AG04449 (cell line): ENCODE data around the gene SIRPB1.

Experiments
- CTCF ChIA-PET: fragments of 350-600 bp; formaldehyde crosslinking; extraction: SDS; loops from one replicate; lab custom pipeline; 2021; ENCODE audit warnings: antibody characterized with exemption; lab: Yijun Ruan, JAX
- POLR2A ChIA-PET: fragments of 400-600, 350-600 bp; formaldehyde crosslinking; extraction: SDS; loops from one replicate; lab custom pipeline; 2020; ENCODE audit warnings: antibody characterized with exemption, inconsistent platforms; lab: Yijun Ruan, JAX
- DNase-seq: peaks from one replicate; pipeline ENCODE4 v3.0.0-alpha.2; 2010; ENCODE audit warnings: low read depth, low spot score
- H3K4me3 ChIP-seq: 2 replicates; pipeline ENCODE4 v1.5.1; 2011; ENCODE audit warnings: low read depth, mild to moderate bottlenecking, control low read depth, low read length
- CTCF ChIP-seq: IDR thresholded peaks from one replicate; pipeline ENCODE4 v1.5.1; 2011; ENCODE audit warnings: mild to moderate bottlenecking, moderate library complexity, low read length, control low read depth, inconsistent platforms; ENCODE audit not compliant: insufficient read depth; ENCODE audit errors: missing control alignments

The SIRPB1 gene

GRCh38 chr20:1619861-1620444, at the start of gene SIRPB1:
SIRPB1 (minus strand) TSS chr20:1620009; CDS start chr20:1619944, 65 bp downstream.
- no peak for DNase-seq
- H3K4me3 ChIP-seq = no peak within 1 kb of the TSS
- CTCF ChIA-PET = no interaction called here
- POLR2A ChIA-PET = no interaction called here
- TF ChIP-seq CTCF = no peak

- no peak overlapping the region for H3K4me3 ChIP-seq
- no peak for TF ChIP-seq CTCF
- ChIA-PET POLR2A (no interaction called here), CTCF (no interaction called here)
- no peak for DNase-seq
Observed at GRCh38 chr20:1669304-1669703, 49.5 kb upstream of the SIRPB1 start.

GRCh38 chr20:1667502-1668085, 47.8 kb upstream of the SIRPB1 start:
- no peak for DNase-seq
- ChIA-PET POLR2A (no interaction called here), CTCF (no interaction called here)
- no peak overlapping the region for H3K4me3 ChIP-seq
- TF ChIP-seq CTCF = no peak

GRCh38 chr20:1666802-1667201, 47.0 kb upstream of the SIRPB1 start:
- ChIA-PET CTCF (no interaction called here), POLR2A (no interaction called here)
- no peak for DNase-seq
- TF ChIP-seq CTCF = no peak
- no peak overlapping the region for H3K4me3 ChIP-seq

- H3K4me3 ChIP-seq = no peak overlapping the region
- TF ChIP-seq CTCF = no peak
- no peak for DNase-seq
- ChIA-PET CTCF (no interaction called here), POLR2A (no interaction called here)
Observed at GRCh38 chr20:1665345-1665744, 45.5 kb upstream of the SIRPB1 start.

- CTCF ChIA-PET = no interaction called here
- no peak for DNase-seq
- TF ChIP-seq CTCF = no peak
- POLR2A ChIA-PET = no interaction called here
- no peak overlapping the region for H3K4me3 ChIP-seq
Observed at GRCh38 chr20:1664911-1665310, 45.1 kb upstream of the SIRPB1 start.
